Kidney (tissue), 14 donors: ENCODE data around the gene QPRT. TPM values are rescaled to one million over a fixed set of nuclear protein-coding genes. Genes with fewer than 3 reads are reported as not detected.

ENCODE experiments used
- DNase-seq, 5 donors: peaks; one replicate each; pipeline ENCODE4 v3.0.0-alpha.2; 2013 to 2020
- FAIRE-seq: peaks from 2 replicates; lab custom pipeline; 2012; peaks lifted over from hg19 to GRCh38; lab: Jason Lieb, UNC
- H3K27ac ChIP-seq, 2 donors: one replicate each; pipeline ENCODE4 v1.7.0; 2013; ENCODE audit warnings: low read depth in 2 of 2, low read length in 2 of 2, inconsistent platforms in 1 of 2
- H3K27me3 ChIP-seq: one replicate; pipeline ENCODE4 v1.7.1; 2013; ENCODE audit warnings: low read length, inconsistent platforms; ENCODE audit not compliant: control insufficient read depth, insufficient read depth
- H3K36me3 ChIP-seq, 3 donors: one replicate each; pipeline versions ENCODE4 v1.7.0 to v1.7.1; 2013; ENCODE audit warnings: low read length in 3 of 3, control low read depth in 1 of 3, inconsistent platforms in 1 of 3; ENCODE audit not compliant: insufficient read depth in 3 of 3, control insufficient read depth in 2 of 3
- H3K4me1 ChIP-seq, 3 donors: one replicate each; pipeline versions ENCODE4 v1.7.0 to v1.7.1; 2013; ENCODE audit warnings: low read length in 3 of 3, inconsistent platforms in 1 of 3, low read depth in 1 of 3; ENCODE audit not compliant: control insufficient read depth in 2 of 3, insufficient read depth in 2 of 3
- H3K4me3 ChIP-seq, 3 donors: one replicate each; pipeline versions ENCODE4 v1.7.0 to v1.8.1; 2013; ENCODE audit warnings: low read length in 3 of 3, control low read depth in 1 of 3, inconsistent platforms in 1 of 3
- H3K9ac ChIP-seq, 3 donors: one replicate each; pipeline versions ENCODE4 v1.7.0 to v1.7.1; 2013; ENCODE audit warnings: low read length in 3 of 3, control low read depth in 1 of 3, inconsistent platforms in 1 of 3
- H3K9me3 ChIP-seq, 3 donors: one replicate each; pipeline versions ENCODE4 v1.7.0 to v1.7.1; 2013; ENCODE audit warnings: low read length in 3 of 3, control low read depth in 1 of 3, inconsistent platforms in 1 of 3; ENCODE audit not compliant: control insufficient read depth in 2 of 3, insufficient read depth in 1 of 3
- intact Hi-C: fragments of 100-400 bp; cut with DNase I; formaldehyde crosslinking; loops from one replicate; pipeline ENCODE4 v1.11.1; 2022
- polyA plus RNA-seq: library from polyadenylated mRNA; stranded (reverse); fragments of 350-450 nt; fragmentation: Illumina TruSeq; extraction: RNeasy Lipid Tissue Mini Kit (QIAGEN cat#74804); gene quantifications from one replicate; pipeline ENCODE4 v1.2.3, GENCODE V29; 2014; ENCODE audit warnings: low read depth, low replicate concordance; ENCODE audit not compliant: insufficient read depth
- total RNA-seq: library from RNA; stranded (reverse); fragmentation: NEBNext Ultra II Directional; extraction: Animal tissue kit (Norgen Biotek cat#: 25700); gene quantifications from one replicate; pipeline ENCODE4 v1.2.1, GENCODE V29; 2021
- TF ChIP-seq, protein P1 (sequence below): IDR thresholded peaks from 3 replicates; pipeline ENCODE4 v1.5.1; 2012; ENCODE audit warnings: mild to moderate bottlenecking, moderate library complexity, borderline replicate concordance; ENCODE audit not compliant: insufficient read depth; ENCODE audit errors: extremely low read depth
- donor health status: control.
- donor health status: control.
- donor health status: control.
- donor health status: control.
- donor health status: control.
- donor health status: DM: yes; HTN: yes; CAD: no.
- donor health status: Normal renal cell carcinoma (clear cell type).

Gene QPRT
- total and polyA plus RNA-seq, 2 donors from 2014 or later: 13.9 to 168 TPM

DNA sequence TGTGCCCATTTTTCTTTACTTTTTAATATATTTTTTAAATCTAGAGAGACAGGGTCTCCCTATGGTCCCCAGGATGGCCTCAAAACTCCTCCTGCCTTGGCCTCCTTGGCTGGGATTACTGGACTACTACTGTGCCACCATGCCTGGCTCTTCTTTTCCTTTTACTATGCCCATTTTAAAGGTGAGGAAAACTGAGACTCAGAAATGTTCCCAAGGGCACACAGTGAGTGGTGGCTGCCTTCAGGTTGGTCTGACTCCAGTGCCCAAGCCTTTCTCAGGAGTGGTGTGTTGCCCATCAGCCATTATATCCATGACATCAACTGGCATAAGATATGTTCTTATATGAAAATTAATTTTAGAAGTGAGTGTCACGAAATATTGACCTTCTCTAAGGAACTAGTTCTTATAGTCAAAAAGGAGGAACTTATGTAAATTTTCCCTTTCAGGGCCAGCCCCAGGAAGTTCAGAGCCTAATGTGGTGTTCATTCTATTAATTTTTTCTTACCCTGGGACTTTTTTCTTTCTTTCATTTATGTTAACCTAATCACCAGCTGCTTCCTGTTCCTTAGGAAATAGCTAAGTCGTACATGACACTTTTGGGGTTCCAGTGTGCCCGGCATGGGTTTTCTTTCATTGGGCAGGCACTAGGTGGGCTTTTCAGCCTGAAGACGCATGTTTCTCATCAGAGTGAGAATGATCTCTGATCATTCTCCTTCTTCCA lies 33.8 kb upstream of the QPRT start:
- Histone ChIP-seq H3K9me3 (no peaks in the 10 kb centered on the region), H3K9ac (no peak overlapping the region), H3K27me3 (no peaks in the 10 kb centered on the region), H3K4me1 (no peaks in the 10 kb centered on the region), H3K4me3 (no peak overlapping the region), H3K27ac (no peak overlapping the region), H3K36me3 (no peaks in the 10 kb centered on the region)
- DNase-seq: no peak
- TF ChIP-seq, protein P1, sequence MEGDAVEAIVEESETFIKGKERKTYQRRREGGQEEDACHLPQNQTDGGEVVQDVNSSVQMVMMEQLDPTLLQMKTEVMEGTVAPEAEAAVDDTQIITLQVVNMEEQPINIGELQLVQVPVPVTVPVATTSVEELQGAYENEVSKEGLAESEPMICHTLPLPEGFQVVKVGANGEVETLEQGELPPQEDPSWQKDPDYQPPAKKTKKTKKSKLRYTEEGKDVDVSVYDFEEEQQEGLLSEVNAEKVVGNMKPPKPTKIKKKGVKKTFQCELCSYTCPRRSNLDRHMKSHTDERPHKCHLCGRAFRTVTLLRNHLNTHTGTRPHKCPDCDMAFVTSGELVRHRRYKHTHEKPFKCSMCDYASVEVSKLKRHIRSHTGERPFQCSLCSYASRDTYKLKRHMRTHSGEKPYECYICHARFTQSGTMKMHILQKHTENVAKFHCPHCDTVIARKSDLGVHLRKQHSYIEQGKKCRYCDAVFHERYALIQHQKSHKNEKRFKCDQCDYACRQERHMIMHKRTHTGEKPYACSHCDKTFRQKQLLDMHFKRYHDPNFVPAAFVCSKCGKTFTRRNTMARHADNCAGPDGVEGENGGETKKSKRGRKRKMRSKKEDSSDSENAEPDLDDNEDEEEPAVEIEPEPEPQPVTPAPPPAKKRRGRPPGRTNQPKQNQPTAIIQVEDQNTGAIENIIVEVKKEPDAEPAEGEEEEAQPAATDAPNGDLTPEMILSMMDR: no peak
- intact Hi-C loops: no loop called here
- FAIRE-seq: no peak

DNA sequence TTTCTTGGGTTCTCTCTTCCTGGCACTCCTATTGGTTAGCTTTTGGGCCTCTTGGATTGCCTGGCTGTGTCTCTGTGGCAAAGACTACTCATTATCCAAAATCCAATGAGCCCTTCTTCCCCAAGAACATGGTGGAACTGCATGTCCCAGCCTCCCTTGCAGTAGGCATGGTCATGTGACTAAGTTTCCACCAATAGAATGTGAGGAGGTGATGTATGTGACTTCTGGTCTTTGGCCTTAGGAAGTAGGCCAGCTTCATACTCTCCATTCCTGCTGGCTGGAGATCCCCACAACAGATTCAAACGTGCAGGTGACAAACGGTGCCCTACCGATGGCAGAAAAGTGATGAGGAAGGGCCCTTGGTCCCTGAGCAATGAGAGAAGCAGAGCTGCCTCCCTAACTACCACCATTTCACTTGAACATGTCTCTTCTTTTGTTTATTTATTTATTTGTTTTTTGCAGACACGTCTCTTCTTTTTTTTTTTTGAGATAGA lies 33.2 kb upstream of the QPRT start:
- TF ChIP-seq, protein P1: no peak
- Histone ChIP-seq H3K4me1 (no peaks in the 10 kb centered on the region), H3K36me3 (no peaks in the 10 kb centered on the region), H3K9ac (no peak overlapping the region), H3K27ac (no peak overlapping the region), H3K4me3 (no peak overlapping the region), H3K27me3 (no peaks in the 10 kb centered on the region), H3K9me3 (no peaks in the 10 kb centered on the region)
- FAIRE-seq: no peak
- no peak for DNase-seq
- intact Hi-C loops: no loop called here

DNA sequence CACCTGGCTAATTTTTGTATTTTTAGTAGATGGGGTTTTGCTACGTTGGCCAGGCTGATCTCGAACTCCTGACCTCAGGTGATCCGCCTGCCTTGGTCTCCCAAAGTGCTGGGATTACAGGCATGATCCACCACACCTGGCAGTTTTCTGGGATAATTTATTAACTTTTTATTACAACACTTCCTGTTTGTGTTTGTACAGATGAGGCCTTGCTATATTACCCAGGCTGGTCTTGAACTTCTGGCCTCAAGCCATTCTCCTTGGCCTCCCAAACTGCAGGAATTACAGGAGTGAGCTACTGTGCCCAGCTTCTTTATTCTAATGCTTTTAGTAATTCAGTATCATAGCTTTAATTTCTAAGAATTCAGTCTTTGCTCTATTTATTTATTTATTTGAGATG lies 32.0 kb upstream of the QPRT start:
- no peak for FAIRE-seq

More for the DNA sequence above, 32.0 kb upstream of the QPRT start:
- no peak for DNase-seq
- Histone ChIP-seq H3K4me1 (no peaks in the 10 kb centered on the region), H3K9ac (no peak overlapping the region), H3K36me3 (no peaks in the 10 kb centered on the region), H3K4me3 (no peak overlapping the region), H3K27me3 (no peaks in the 10 kb centered on the region), H3K9me3 (no peaks in the 10 kb centered on the region), H3K27ac (no peak overlapping the region)
- TF ChIP-seq, protein P1: no peak
- intact Hi-C loops: no loop called here
